Measurements from ENCODE around the gene VAT1L.

VAT1L gene

DNA sequence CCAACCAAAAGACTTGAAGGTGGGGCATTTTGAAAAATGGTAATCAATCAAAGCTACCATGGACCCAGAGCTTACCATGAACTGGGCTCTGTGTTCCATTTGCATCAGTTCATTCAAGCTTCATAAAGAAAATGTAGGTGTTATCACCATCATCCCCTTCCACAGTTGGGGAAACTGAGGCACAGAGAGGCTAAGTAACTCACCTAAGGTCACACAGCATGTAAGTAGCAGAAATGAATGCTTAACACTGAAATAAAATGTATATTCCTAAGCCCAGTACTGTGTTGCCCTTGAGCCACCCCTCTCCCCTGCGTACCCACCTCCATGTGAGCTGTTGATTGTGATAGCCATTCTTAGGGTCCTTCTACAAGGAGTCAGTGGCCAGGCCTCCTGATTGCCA is 83.6 kb downstream of the VAT1L start:
- DNase-seq, result no peak

DNA sequence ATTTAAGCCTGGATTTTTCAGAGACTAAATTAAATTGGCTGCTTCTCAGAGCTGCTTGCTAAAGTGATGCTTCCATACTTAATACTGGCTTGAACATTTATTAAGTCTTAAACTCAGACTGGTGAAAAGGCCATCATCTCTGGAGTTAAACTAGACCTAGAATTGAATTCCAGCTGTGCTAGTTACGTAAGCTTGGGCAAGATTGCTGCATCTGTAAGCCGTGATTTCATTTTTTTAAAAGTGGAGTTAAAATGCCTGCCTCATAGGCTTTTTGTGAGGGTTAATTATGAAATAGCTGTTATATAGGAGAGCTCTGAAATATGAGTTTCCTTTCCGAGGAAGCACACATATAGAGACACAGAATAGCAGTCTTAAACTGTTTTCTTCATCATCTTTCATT is 84.7 kb downstream of the VAT1L start:
- no peak for DNase-seq

DNA sequence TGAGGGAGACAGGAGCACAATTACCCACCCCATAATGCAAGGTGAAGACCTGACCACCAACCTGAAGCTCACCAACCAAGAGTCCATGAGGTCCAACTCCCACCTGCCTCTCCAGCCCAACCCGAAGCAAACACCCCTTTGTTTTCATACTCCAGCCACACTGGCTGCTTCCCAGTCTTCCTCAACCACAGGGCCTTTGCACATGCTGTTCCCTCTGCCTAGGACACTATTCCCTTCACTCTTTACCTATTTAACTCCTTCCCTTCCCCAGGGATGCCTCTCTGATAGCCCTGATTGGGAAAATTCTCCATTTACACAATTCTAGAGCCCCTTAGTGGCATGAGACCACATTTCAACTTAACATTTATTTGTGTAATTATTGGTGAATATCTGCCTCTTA is 86.0 kb downstream of the VAT1L start:
- no peak for DNase-seq

DNA sequence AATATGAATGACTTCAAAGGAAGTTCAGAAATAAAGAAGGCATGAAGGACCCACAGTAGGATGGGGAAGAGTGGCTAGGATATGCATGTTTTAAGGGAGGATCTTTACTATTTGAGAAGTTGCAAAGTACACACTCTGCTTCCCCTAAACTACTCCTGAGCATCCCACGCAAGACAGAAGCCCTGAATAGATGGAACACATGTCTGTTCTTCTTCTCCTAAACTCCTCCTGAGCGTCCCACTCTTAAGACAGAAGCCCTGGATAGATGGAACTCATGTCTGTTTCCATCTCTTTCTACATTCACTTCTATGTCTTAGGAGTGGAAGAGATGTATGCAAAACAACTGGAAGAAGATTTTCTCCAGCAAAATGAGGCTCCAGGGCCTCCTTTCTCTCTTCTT is 88.4 kb downstream of the VAT1L start:
- no peak for DNase-seq

DNA sequence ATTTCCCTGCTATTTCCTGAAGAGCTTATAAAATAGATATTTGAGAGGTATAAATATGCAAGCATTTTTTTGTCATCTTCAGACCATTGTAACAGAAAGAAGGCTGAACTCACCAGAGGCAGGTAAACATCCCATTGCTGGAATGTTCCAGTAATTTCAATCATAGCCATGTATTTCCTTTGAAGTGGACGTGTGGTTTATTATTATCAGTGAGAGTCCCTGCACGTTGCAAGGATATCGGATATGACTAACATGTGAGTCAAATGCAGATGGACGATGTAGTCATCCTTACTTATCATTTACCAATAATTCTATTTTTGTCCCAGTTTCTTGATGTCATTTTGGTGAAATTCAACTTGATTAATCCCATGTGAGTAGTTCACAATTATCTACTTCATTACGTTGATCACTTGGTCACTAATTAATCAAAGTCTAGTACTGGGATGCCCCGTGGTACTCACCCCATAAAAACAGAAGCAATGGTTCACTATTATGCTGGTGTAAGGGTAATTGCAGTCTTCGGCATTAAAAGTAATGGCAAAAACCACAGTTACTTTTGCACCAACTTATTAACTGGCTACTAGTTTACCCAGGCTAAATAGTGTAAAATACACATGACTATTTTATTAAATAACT is 89.5 kb downstream of the VAT1L start:
- no peak for DNase-seq

DNA sequence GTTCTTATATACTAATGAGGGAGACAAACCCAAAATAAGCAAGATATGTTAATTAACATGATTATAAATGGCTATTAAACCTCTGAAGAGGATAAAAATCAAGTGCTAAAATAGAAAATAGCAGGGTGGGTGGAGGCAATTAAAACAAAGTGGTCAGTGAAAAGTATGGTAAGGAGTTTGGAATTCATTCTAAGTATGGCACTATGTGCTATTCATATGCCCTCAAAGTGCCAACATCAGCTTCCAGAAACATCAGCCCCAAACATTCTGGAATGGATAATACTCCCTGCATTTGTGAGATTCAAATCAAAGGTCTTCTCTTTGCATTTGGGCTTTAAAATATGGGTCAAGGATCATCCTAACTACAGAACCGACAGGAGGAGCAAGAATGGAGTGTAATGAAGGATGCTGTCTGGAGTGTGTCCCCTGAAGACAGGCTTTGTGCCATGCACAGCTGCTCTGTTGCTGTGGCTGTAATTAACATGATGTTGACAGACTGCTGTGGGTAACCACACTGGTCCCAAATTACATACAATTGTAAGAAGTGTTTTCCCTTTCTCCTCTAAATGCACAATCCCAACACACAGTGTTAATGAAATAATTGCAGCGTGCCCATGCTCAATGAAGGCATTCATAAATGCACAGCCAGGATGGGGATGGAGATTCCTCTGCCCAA is 93.1 kb downstream of the VAT1L start:
- no peak for DNase-seq

DNA sequence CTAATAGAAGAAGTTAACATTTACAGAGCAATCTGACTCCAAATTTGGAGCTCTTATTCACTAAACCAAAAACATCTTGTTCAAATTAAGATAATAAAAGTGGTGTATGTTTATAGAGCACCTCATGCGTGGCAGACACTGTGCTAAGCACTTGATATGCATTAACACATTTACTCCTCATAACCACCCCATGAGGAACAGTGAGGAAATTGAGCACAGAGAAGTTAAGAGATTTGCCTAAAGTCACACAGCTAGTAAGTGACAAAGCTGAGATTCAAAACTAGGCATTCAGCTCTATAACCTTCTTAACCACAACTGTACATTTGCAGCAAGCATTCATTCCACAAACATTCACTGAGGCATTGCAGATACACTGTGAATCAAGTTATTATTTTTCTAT is 94.0 kb downstream of the VAT1L start:
- no peak for DNase-seq

DNA sequence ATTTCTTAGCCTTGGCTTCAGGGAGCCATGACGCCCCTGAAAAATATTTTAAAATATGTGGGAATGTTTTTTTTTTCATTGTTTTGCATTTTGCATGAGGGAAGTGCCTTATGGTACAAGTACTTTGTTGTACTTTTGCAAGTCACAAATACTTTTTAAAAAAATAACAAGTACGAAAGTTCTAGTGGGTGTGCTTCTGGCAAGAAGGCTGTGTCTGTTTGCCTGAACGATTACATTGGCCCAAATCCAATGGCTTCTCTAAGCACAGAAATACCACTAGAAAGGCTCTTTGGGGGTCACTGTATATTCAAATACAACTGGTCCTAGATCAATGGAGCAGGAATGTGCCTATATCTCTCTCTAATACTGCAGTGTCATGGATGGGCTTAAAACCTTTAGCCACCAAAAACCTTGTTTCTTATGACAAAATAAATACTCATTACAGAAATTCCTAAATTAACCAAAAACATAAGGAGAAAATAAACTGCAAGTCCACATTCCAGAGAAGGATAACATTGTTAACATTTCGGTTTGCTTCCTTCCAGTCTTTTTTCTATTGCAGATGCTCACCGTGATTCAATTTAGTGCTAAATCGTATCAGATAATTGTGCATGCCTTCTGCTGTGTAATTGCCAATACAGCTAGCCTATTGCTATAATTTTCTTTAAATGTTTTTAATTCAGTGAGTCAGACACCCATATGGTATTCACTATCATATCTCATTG is 97.4 kb downstream of the VAT1L start:
- no peak for DNase-seq

DNA sequence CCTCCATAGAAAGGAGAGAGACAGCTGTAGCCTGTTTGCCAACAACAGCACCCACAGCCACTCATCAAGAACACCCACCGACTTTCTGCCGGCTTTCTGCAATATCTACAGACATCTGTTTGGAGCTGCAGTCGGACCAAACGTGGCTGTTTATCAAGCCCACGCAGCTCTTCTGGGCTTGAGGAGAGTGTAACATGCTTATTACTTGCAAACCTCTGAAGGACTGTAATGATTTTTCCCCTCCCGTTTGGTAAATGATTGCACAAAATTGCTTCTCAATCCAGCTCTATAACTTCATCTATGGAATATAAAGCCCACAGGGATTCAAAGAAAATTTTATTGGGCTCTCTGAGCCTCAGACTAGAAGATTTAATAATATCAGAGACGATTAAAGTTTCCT is 100.5 kb downstream of the VAT1L start:
- DNase-seq, result no peak

DNA sequence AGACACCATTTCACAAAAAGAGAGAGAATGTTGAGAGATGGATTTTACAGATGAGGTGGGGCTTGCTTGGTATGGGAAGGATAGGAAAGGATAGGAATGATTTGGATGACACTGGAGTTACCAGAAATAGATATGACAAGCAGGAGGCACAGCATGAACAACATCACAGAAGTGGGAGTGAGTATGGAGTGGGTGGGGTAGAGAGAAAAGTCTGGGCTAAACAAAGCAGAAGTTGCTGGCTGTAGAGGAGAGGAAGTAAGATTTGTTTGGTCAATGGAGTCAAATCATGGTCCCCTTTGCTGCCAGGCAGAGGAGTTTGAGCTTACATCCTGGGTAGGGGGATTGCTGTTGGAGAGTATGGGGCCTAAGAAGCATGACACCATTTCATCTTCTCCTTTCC is 101.7 kb downstream of the VAT1L start:
- DNase-seq, result no peak

DNA sequence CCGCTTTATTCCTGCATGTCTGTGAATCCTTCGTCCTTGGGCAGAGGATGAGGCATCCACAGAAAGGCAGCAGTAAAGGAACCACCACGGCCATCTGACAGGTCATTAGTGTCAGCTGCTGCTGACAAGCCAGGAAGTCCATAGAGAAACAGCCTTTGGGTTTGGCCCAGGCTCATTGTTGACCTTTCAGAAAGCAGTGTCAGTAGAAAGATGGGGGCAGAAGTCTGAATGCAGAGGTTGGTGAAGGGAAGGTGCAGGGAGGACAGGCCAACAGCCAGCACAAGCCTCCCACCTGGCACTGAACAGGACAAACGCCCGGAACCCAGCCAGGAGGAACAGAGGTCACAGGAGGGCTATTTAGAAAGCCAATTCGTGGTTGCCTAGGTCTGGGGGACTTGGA is 105.8 kb downstream of the VAT1L start:
- no peak for DNase-seq

DNA sequence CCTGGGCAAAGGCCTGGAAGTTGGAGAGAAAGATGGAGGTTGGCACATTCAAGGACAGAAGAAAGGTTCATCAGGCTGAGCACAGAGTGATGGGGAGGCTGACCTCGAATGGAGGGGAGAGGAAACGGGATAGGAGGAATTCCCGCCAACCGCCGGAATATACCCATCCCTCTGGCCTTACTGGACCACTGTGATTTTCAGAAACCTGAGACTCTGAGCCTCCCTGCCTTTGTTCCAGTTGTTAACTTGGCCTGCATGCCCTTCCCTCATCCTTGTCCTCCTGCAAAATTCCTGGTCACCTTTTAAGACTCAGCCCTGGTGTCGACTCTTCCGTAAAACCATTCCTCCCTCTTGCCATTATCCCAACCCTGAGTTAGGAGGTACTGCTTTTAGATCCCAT is 107.6 kb downstream of the VAT1L start:
- DNase-seq, result no peak

DNA sequence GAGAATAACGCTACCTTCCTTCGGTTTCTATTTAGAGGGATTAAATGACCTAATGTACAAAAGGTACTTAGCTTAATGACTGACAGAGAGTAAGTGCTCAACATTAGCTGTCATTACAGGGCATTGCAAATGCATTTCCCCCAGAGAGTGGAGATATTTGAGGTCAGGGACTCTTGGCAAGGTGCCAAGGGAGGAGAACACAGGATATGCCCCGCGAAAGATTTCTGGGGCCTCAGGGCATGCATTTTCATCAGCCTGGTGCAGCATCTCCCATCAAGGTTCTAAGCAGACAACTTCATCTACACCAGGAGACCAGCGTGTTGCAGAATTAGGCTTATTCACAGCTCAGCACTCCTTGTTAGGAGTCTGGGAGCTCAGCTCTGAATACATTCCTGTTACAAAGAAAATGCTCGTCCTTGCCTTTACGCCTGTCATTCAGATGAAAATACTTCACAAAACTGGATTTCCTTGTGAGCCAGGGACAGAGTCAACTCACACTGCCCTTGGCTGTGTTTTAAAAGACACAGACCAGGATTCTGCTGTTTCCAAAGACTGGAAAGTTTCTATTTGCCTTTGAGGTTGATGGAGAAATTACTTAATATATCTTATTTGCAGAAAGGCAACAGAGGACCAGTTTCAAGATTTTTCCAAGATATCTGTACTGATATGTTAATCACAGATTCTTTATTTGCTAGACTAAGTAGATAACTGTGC is 108.2 kb downstream of the VAT1L start:
- DNase-seq, result no peak

DNA sequence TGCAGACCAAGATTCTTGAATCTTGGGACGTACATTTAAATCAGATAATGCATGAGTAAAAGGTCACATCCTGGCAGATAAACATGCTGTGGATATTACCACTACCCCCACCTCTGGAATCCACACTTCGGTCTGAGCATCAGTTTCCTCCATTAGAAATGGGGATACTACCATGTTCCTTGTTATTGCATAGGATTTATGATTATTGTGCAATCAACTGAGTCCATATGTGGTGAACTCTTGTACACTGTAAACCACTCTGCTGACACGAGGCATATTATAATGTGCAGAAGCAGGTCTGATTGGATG is 108.7 kb downstream of the VAT1L start:
- no peak for DNase-seq

DNA sequence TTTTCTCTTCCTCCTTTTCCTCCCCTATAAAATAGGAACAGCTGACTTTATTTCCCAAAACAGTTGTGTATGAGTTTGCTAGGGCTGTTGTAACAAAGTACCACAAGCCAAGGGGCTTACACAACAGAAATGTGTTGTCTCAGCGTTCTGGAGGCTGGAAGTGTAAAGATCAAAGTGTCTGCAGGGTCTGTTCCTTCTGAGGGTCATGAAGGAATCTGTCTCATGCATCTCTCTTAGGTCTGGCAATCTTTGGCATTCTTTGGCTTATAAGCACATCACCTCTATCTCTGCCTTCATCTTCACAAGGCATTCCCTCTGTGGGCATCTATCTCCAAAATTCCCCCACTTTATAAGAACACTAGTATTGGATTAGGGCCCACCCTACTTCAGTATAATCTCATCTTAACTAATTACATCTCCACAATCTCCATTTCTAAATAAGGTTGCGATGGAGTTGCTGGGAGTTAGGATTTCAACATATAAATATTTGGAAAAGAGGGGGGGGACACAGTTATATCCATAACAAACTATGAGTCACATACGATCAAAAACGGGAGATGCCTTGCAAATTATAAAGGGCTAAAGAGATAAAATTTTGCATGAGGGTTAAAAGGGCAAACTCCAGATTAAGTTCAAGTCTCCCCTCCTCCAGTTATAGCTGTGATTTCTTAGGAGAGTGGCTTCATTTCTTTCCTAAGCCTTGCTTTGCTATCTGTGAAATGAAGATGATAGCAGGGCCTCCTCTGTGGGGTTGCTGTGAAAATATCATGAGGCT is 109.7 kb downstream of the VAT1L start:
- DNase-seq, result no peak

DNA sequence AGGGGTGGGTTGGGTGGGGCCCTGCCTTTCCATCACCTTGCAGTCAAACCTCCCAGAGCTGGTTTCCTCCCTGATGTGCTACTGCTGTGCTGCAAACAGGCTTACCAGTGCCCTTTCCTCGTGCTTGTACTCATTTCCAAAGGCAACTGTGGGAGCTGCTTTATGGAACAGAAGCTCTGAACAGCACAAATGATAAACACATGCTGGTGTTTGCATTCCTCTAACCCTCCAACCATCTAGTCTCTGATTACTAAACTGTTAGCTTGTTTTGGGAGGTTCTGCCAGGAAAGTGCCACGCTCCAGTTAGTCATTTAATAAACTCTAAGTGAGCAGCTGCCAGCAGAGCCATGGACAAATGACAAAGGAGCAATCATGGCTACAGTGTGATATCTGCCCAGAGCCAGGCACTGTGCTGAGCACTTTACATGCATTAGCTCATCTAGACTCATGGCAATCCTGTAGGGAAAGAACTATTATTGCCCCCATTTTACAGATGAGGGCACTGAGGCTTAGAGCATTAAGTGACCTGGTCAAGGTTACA is 110.4 kb downstream of the VAT1L start:
- DNase-seq, result no peak

DNA sequence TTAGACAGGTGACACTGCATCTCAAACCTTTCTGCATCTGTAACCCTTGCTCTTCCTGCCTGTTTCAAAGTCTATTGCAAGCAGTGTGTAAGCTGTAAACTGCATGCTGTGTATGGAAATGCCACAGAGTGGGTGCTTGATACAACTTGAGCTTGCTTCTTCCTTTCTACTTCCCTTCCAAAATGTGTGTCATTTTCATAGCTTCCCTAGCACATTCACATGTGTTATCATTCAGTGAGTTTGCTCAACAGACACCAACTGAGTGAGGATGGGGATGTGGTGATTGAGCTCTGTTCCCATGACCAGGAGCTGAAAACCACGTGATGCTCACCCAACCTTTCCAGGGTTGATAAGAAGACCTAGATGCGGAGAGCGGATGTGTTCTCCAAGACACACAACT is 111.1 kb downstream of the VAT1L start:
- no peak for DNase-seq

DNA sequence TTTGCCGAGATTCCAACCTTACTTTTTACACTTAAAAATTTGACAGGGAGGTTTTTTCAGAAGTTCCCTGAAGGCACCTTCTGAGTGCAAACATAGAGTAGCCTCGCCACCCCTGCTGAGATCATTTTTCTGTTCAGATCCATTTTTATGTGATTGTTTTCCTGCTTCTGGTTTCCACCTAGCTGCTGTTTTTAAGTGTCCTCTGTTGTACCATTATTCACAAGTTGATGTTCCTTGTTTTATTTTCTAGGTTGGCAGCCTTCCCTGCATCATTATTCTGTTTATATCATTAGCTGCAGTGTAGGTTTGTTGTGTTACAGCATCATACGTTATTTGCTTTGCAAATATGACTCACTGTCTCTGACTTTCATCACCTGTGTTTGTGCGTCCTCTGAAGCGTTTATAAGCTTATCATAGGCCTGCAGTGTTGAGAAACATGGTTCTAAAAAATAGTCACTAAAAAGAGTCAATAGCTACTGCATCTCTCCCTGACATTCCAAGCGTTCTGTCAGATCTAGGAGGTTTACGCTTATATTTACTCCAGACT is 117.1 kb downstream of the VAT1L start:
- DNase-seq, result no peak

DNA sequence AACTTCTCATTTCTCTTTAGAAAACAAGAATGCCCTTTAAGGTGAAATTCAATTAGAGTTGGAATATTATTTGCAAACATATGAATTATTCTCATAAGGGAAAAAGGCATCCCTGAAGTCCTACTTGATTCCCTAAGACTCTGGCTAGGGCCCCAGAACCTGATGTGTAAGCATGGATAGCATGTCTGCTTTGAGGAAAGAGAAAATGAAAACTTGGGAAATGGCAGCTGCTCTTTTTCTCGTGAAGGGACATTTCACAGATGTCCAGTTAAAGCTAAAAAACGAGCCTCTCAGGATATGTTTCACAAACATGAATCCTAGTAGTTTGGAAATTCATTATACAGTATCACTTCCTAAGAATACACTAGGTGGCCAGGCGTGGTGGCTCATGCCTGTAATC is 121.7 kb downstream of the VAT1L start:
- DNase-seq, result no peak

DNA sequence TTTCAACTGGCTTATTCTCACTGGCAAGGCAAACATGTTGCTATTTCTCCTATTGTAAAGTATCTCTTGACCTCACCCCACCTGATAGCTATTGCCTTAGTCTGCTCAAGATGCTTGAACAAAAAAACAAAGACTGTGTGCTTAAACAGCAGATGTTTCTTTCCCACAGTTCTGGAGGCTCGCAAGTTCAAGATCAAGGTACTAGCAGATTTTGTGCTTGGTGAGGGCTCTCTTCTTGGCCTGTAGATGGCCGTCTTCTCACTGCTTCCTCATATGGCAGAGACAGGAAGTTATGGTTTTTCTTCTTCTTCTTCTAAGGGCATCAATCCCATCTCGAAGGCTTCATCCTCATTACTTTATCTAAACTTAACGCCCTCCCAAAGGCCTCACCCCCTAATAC is 124.3 kb downstream of the VAT1L start:
- DNase-seq, result no peak

DNA sequence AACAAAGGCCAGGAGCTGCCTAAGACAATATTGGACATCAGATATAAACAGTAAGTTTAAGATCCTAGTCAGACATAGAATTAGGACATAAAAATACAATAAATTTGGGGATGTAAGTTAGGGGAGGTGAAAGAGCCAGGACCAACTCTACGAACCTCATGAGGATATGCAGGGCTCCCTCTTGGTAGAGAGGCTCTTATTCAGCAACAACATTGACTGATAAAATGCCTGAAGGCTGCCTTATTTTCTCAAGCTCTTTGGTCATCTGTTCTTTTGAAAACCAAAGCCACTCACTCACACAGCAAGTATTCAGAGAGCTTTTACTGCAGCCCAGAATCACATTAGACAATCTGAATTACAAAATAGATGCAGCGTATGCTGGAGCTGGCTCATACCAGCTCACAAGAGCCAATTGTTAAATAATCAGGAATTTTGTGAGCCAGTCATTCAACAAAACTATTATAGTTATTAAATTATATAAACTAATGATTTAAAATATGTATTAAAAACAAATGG is 125.4 kb downstream of the VAT1L start:
- DNase-seq, result no peak

DNA sequence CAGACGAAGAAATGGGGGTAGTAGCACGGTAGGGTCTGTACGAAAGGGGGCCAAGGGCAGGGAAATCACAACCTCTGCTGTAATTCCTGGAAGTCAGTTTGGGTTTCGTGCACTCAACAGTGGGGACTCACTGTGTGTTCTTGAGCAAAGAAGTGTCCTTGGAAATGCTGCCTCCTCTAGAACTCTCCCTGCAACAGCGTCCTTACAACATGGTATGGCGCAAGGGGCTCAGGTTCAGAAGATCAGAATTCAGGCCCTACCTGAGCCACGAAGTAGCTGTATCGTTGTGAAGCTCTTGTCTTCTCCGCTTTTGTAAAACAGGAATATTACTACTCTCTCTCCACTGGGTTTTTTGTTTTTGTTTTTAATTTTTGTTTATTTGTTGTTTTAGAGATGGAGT is 127.7 kb downstream of the VAT1L start:
- no peak for DNase-seq
